Trophoblast cell (in vitro differentiated cells and primary cell): ENCODE measurements around the gene ZMYND8.
A peak's percentile ranks its signal among the peaks of the same experiment; 100 is the strongest.

ENCODE experiments used
- DNase-seq, 2 donors: peaks; one replicate each; pipeline ENCODE4 v3.0.0-alpha.2; 2016
- H2AFZ ChIP-seq: 2 replicates; pipeline ENCODE4 v1.6.1; 2013; ENCODE audit warnings: low read length, moderate library complexity, mild to moderate bottlenecking; ENCODE audit not compliant: insufficient read depth, poor library complexity
- H2AK5ac ChIP-seq: 2 replicates; pipeline ENCODE4 v1.6.1; 2013; ENCODE audit warnings: mild to moderate bottlenecking, low read length
- H2BK120ac ChIP-seq: 2 replicates; pipeline ENCODE4 v1.6.1; 2013; ENCODE audit warnings: low read length, mild to moderate bottlenecking, moderate library complexity; ENCODE audit not compliant: insufficient read depth, poor library complexity
- H2BK12ac ChIP-seq: 2 replicates; pipeline ENCODE4 v1.6.1; 2013; ENCODE audit warnings: mild to moderate bottlenecking, low read length, moderate library complexity
- H2BK5ac ChIP-seq: 2 replicates; pipeline ENCODE4 v1.6.1; 2013; ENCODE audit warnings: low read length, low read depth, moderate library complexity, mild to moderate bottlenecking; ENCODE audit not compliant: poor library complexity
- H3K14ac ChIP-seq: 2 replicates; pipeline ENCODE4 v1.6.1; 2013; ENCODE audit warnings: mild to moderate bottlenecking, low read length
- H3K18ac ChIP-seq: 2 replicates; pipeline ENCODE4 v1.6.1; 2013; ENCODE audit warnings: mild to moderate bottlenecking, low read length
- H3K23ac ChIP-seq: 2 replicates; pipeline ENCODE4 v1.6.1; 2013; ENCODE audit warnings: low read length
- H3K27ac ChIP-seq: 2 replicates; pipeline ENCODE4 v1.5.1; 2013; ENCODE audit warnings: low read depth, mild to moderate bottlenecking, inconsistent platforms, low read length, moderate library complexity
- H3K27me3 ChIP-seq: 2 replicates; pipeline ENCODE4 v1.6.1; 2013; ENCODE audit warnings: inconsistent platforms, mild to moderate bottlenecking, low read length, moderate library complexity; ENCODE audit not compliant: insufficient read depth
- H3K36me3 ChIP-seq, 2 experiments: 1 replicate in 1 of 2; 2 replicates in 1 of 2; pipeline ENCODE4 v1.6.1; 2013; ENCODE audit warnings: low read length in 2 of 2, mild to moderate bottlenecking in 2 of 2, moderate library complexity in 1 of 2; ENCODE audit not compliant: insufficient read depth in 2 of 2, control insufficient read depth in 1 of 2
- H3K4ac ChIP-seq: 2 replicates; pipeline ENCODE4 v1.6.1; 2013; ENCODE audit warnings: low read depth, mild to moderate bottlenecking, low read length, moderate library complexity
- H3K4me1 ChIP-seq, 2 experiments: 1 replicate in 1 of 2; 2 replicates in 1 of 2; pipeline ENCODE4 v1.6.1; 2013; ENCODE audit warnings: low read length in 2 of 2, mild to moderate bottlenecking in 2 of 2, moderate library complexity in 1 of 2; ENCODE audit not compliant: insufficient read depth in 2 of 2, control insufficient read depth in 1 of 2
- H3K4me2 ChIP-seq: 2 replicates; pipeline ENCODE4 v1.6.1; 2013; ENCODE audit warnings: inconsistent platforms, mild to moderate bottlenecking, low read length, moderate library complexity
- H3K4me3 ChIP-seq: 2 replicates; pipeline ENCODE4 v1.5.1; 2013; ENCODE audit warnings: mild to moderate bottlenecking, low read depth, low read length, inconsistent platforms
- H3K79me1 ChIP-seq: one replicate; pipeline ENCODE4 v1.6.1; 2013; ENCODE audit warnings: low read length
- H3K79me2 ChIP-seq: 2 replicates; pipeline ENCODE4 v1.6.1; 2013; ENCODE audit warnings: low read length, mild to moderate bottlenecking; ENCODE audit not compliant: control insufficient read depth, insufficient read depth, poor library complexity
- H3K9ac ChIP-seq: 2 replicates; pipeline ENCODE4 v1.6.1; 2013; ENCODE audit warnings: mild to moderate bottlenecking, low read length
- H3K9me3 ChIP-seq: 2 replicates; pipeline ENCODE4 v1.6.1; 2013; ENCODE audit warnings: low read depth, mild to moderate bottlenecking, control low read depth, inconsistent platforms, low read length; ENCODE audit not compliant: insufficient read depth
- H4K12ac ChIP-seq: 2 replicates; pipeline ENCODE4 v1.6.1; 2013; ENCODE audit warnings: low read depth, mild to moderate bottlenecking, low read length, moderate library complexity
- H4K8ac ChIP-seq: 2 replicates; pipeline ENCODE4 v1.6.1; 2013; ENCODE audit warnings: low read depth, mild to moderate bottlenecking, low read length, moderate library complexity
- H4K91ac ChIP-seq: one replicate; pipeline ENCODE4 v1.6.1; 2013; ENCODE audit warnings: low read depth, mild to moderate bottlenecking, low read length, moderate library complexity
- WGBS: extraction: QIAGEN DNeasy Blood & Tissue Kit; methylation state at CpG from one replicate; pipeline ENCODE4 v1.1.7; 2013; ENCODE audit warnings: missing lambda C conversion rate; ENCODE audit not compliant: insufficient read length, insufficient coverage; ENCODE audit errors: extremely low coverage; 5-methylcytosine and 5-hydroxymethylcytosine counted together

The ZMYND8 gene

GRCh38 chr20:47337413-47337812 lies 19.1 kb downstream of the ZMYND8 start:
- DNase-seq: no peak
- Histone ChIP-seq H3K9me3 (no peaks in the 10 kb centered on the region), H2BK12ac (no peak overlapping the region), H3K4me2 (no peak overlapping the region), H3K14ac (no peak overlapping the region), H4K8ac (no peak overlapping the region), H3K36me3 (peaks cover 8 to 13% of the 10 kb centered on the region in 2 experiments), H3K79me2 (peaks cover 20% of the 10 kb centered on the region), H3K27me3 (no peaks in the 10 kb centered on the region), H3K4me3 (no peak overlapping the region), H3K18ac (no peak overlapping the region), H3K27ac (no peak overlapping the region), H2AFZ (no peak overlapping the region), H2AK5ac (no peak overlapping the region), H4K12ac (no peak overlapping the region), H3K23ac (no peak overlapping the region), H3K4ac (peak overlapping the region; percentile 33), H2BK5ac (no peak overlapping the region), H3K79me1 (peaks cover 18% of the 10 kb centered on the region), H3K4me1 (peaks cover 17 to 24% of the 10 kb centered on the region in 2 experiments), H2BK120ac (no peak overlapping the region), H3K9ac (no peak overlapping the region), H4K91ac (no peak overlapping the region)
- WGBS: no CpG with 5 or more reads among the region's 7 CpGs

GRCh38 chr20:47336129-47336754 lies 20.3 kb downstream of the ZMYND8 start:
- no peak overlapping the region for H2BK5ac ChIP-seq
- peaks cover 24% of the 10 kb centered on the region for H3K79me2 ChIP-seq
- no peak overlapping the region for H3K4me3 ChIP-seq
- H3K27ac ChIP-seq: no peak overlapping the region
- H3K4me2 ChIP-seq: no peak overlapping the region
- peak in 1 of 2 donors; percentile 17 for DNase-seq
- no CpG with 5 or more reads among the region's 17 CpGs for WGBS
- H2BK12ac ChIP-seq: peak overlapping the region; percentile 76
- no peak overlapping the region for H2AFZ ChIP-seq
- no peak overlapping the region for H3K23ac ChIP-seq
- H3K9me3 ChIP-seq: no peaks in the 10 kb centered on the region
- H3K27me3 ChIP-seq: no peaks in the 10 kb centered on the region
- no peak overlapping the region for H4K12ac ChIP-seq
- no peak overlapping the region for H2BK120ac ChIP-seq
- H3K4ac ChIP-seq: peak overlapping the region; percentile 37
- H3K9ac ChIP-seq: no peak overlapping the region
- no peak overlapping the region for H4K91ac ChIP-seq
- H3K36me3 ChIP-seq: peaks cover 8 to 13% of the 10 kb centered on the region in 2 experiments
- H3K4me1 ChIP-seq: peaks cover 25 to 29% of the 10 kb centered on the region in 2 experiments
- H2AK5ac ChIP-seq: no peak overlapping the region
- H3K14ac ChIP-seq: peak overlapping the region; percentile 6
- H3K18ac ChIP-seq: no peak overlapping the region
- H4K8ac ChIP-seq: no peak overlapping the region
- H3K79me1 ChIP-seq: peaks cover 26% of the 10 kb centered on the region

- Histone ChIP-seq H3K79me1 (peaks cover 25% of the 10 kb centered on the region), H3K79me2 (peaks cover 23% of the 10 kb centered on the region), H3K23ac (no peak overlapping the region), H3K9ac (no peak overlapping the region), H3K9me3 (no peaks in the 10 kb centered on the region), H4K91ac (peak overlapping the region; percentile 32), H3K4me3 (no peak overlapping the region), H3K18ac (no peak overlapping the region), H2BK5ac (no peak overlapping the region), H3K27me3 (no peaks in the 10 kb centered on the region), H3K27ac (no peak overlapping the region), H4K8ac (no peak overlapping the region), H3K14ac (no peak overlapping the region), H2AFZ (no peak overlapping the region), H3K36me3 (peaks cover 8 to 13% of the 10 kb centered on the region in 2 experiments), H3K4ac (peak overlapping the region; percentile 92), H2BK120ac (no peak overlapping the region), H4K12ac (no peak overlapping the region), H2AK5ac (no peak overlapping the region), H3K4me2 (no peak overlapping the region), H3K4me1 (peaks cover 31% of the 10 kb centered on the region in 2 experiments), H2BK12ac (no peak overlapping the region)
- DNase-seq: no peak
- no CpG with 5 or more reads among the region's 12 CpGs for WGBS
These were observed 21.0 kb downstream of the ZMYND8 start for GRCh38 chr20:47335251-47336128.

- Histone ChIP-seq H3K4me2 (no peak overlapping the region), H3K9me3 (no peaks in the 10 kb centered on the region), H3K4me3 (no peak overlapping the region), H2AFZ (no peak overlapping the region), H3K23ac (no peak overlapping the region), H3K18ac (no peak overlapping the region), H3K9ac (no peak overlapping the region), H4K12ac (no peak overlapping the region), H2BK5ac (no peak overlapping the region), H3K14ac (no peak overlapping the region), H3K27me3 (no peaks in the 10 kb centered on the region), H3K36me3 (peaks cover 8 to 13% of the 10 kb centered on the region in 2 experiments), H3K4me1 (peaks cover 31% of the 10 kb centered on the region in 2 experiments), H3K27ac (peak overlapping the region; percentile 37), H2BK12ac (no peak overlapping the region), H2BK120ac (no peak overlapping the region), H3K4ac (no peak overlapping the region), H3K79me2 (peaks cover 19% of the 10 kb centered on the region), H4K91ac (no peak overlapping the region), H4K8ac (no peak overlapping the region), H3K79me1 (peaks cover 23% of the 10 kb centered on the region), H2AK5ac (no peak overlapping the region)
- DNase-seq: peak in 1 of 2 donors; percentile 85
- no CpG with 5 or more reads among the region's 6 CpGs for WGBS
These were observed 22.4 kb downstream of the ZMYND8 start for GRCh38 chr20:47334022-47334551.
